ENCODE measurements around the gene CACNA1D.
A peak's percentile ranks its signal among the peaks of the same experiment; 100 is the strongest.

The CACNA1D gene

GRCh38 chr3:53836084-53836872 is 341.9 kb downstream of the CACNA1D start:
- DNase-seq = no peak

- DNase-seq = no peak
These were observed 342.9 kb downstream of the CACNA1D start for GRCh38 chr3:53837331-53837730.

GRCh38 chr3:53841296-53841695 is 346.9 kb downstream of the CACNA1D start:
- DNase-seq = peak; percentile 75

- DNase-seq = peak; percentile 44
These were observed 348.2 kb downstream of the CACNA1D start for GRCh38 chr3:53842436-53843194.

- no peak for DNase-seq
These were observed 349.1 kb downstream of the CACNA1D start for GRCh38 chr3:53843195-53844177.

- DNase-seq = no peak
These were observed 350.1 kb downstream of the CACNA1D start for GRCh38 chr3:53844262-53845102.

GRCh38 chr3:53845103-53845880 is 350.9 kb downstream of the CACNA1D start:
- no peak for DNase-seq

- no peak for DNase-seq
These were observed 351.4 kb downstream of the CACNA1D start for GRCh38 chr3:53845881-53846133.

GRCh38 chr3:53846134-53846850 is 351.9 kb downstream of the CACNA1D start, which contains the start of the genes CHDH and IL17RB:
TSS of gene CHDH (minus strand) at chr3:53846419. CDS start at chr3:53824008, 22,411 bp downstream.
TSS of gene IL17RB (plus strand) at chr3:53846568. CDS start at chr3:53846589, 21 bp downstream.
- DNase-seq = no peak

GRCh38 chr3:53846851-53847155 is 352.4 kb downstream of the CACNA1D start:
- DNase-seq = no peak

- DNase-seq = no peak
These were observed 355.5 kb downstream of the CACNA1D start for GRCh38 chr3:53849916-53850315.

GRCh38 chr3:53850895-53851294 is 356.5 kb downstream of the CACNA1D start:
- no peak for DNase-seq

- DNase-seq = no peak
These were observed 362.6 kb downstream of the CACNA1D start for GRCh38 chr3:53856964-53857363.

GRCh38 chr3:53858096-53858741 is 363.8 kb downstream of the CACNA1D start:
- no peak for DNase-seq

- no peak for DNase-seq
These were observed 364.8 kb downstream of the CACNA1D start for GRCh38 chr3:53859178-53859577.

GRCh38 chr3:53860196-53860595 is 365.8 kb downstream of the CACNA1D start:
- DNase-seq = no peak

- no peak for DNase-seq
These were observed 367.8 kb downstream of the CACNA1D start for GRCh38 chr3:53862241-53862640.

GRCh38 chr3:53863145-53863544 is 368.7 kb downstream of the CACNA1D start:
- no peak for DNase-seq

All from SHP77 treated with DMSO at 0.1 percent for 48 hours (cell line).